HEK293 (cell line): Measurements from ENCODE around the gene ACOT8.

Source experiments
- CTCF ChIA-PET: fragments of 350-600 bp; formaldehyde crosslinking; extraction: SDS; loops from one replicate; lab custom pipeline; 2021; ENCODE audit warnings: antibody characterized with exemption; lab: Yijun Ruan, JAX
- POLR2A ChIA-PET: fragments of 300-600 bp; formaldehyde crosslinking; extraction: SDS; loops from one replicate; lab custom pipeline; 2020; ENCODE audit warnings: antibody characterized with exemption, inconsistent platforms; lab: Yijun Ruan, JAX
- H3K27ac ChIP-seq: fragments of 200-500 bp; sonication (Bioruptor generic); 2 replicates; pipeline ENCODE4 v1.5.1; 2014; ENCODE audit warnings: low read depth, low read length, control low read depth, inconsistent platforms; ENCODE audit errors: extremely low read depth
- H3K36me3 ChIP-seq, 2 experiments: fragments of 200-500 bp in 1 of 2; sonication (Bioruptor generic) in 1 of 2; 1 replicate in 1 of 2; 2 replicates in 1 of 2; pipeline ENCODE4 v1.5.1; 2014 to 2017; ENCODE audit warnings: inconsistent platforms in 2 of 2, low read length in 2 of 2; ENCODE audit not compliant: control insufficient read depth in 2 of 2, insufficient read depth in 1 of 2
- H3K4me1 ChIP-seq: fragments of 200-500 bp; sonication (Bioruptor generic); 2 replicates; pipeline ENCODE4 v1.5.1; 2014; ENCODE audit warnings: mild to moderate bottlenecking, low read length, inconsistent platforms; ENCODE audit not compliant: control insufficient read depth, insufficient read depth
- H3K4me3 ChIP-seq: 2 replicates; pipeline ENCODE4 v1.5.1; 2011; ENCODE audit warnings: low read depth, mild to moderate bottlenecking, control low read depth, low read length, moderate library complexity
- H3K9me3 ChIP-seq: fragments of 200-500 bp; sonication (Bioruptor generic); 2 replicates; pipeline ENCODE4 v1.5.1; 2014; ENCODE audit warnings: low read depth, low read length, inconsistent platforms; ENCODE audit not compliant: control insufficient read depth, insufficient read depth
- EGR2 ChIP-seq: fragments of 450-650 bp; formaldehyde crosslinking; IDR thresholded peaks from 2 replicates; pipeline ENCODE4 v1.5.1; 2016; ENCODE audit warnings: low read depth, missing biosample characterization, missing genetic modification characterization
- KLF7 ChIP-seq: fragments of 450-650 bp; formaldehyde crosslinking; IDR thresholded peaks from 2 replicates; pipeline ENCODE4 v1.5.1; 2016; ENCODE audit warnings: missing biosample characterization, missing genetic modification characterization, borderline replicate concordance
- SCRT2 ChIP-seq: fragments of 450-650 bp; formaldehyde crosslinking; IDR thresholded peaks from 2 replicates; pipeline ENCODE4 v1.5.1; 2016; ENCODE audit warnings: missing biosample characterization, missing genetic modification characterization
- SP3 ChIP-seq: fragments of 450-650 bp; formaldehyde crosslinking; IDR thresholded peaks from 2 replicates; pipeline ENCODE4 v1.5.1; 2016; ENCODE audit warnings: missing biosample characterization, missing genetic modification characterization
- ZBTB17 ChIP-seq: fragments of 450-650 bp; formaldehyde crosslinking; IDR thresholded peaks from 2 replicates; pipeline ENCODE4 v1.5.1; 2016; ENCODE audit warnings: missing biosample characterization, missing genetic modification characterization
- ZNF133 ChIP-seq: fragments of 450-650 bp; formaldehyde crosslinking; IDR thresholded peaks from 2 replicates; pipeline ENCODE4 v1.5.1; 2016; ENCODE audit warnings: missing biosample characterization, missing genetic modification characterization
- ZNF169 ChIP-seq: fragments of 450-650 bp; formaldehyde crosslinking; IDR thresholded peaks from 2 replicates; pipeline ENCODE4 v1.5.1; 2016; ENCODE audit warnings: missing biosample characterization, missing genetic modification characterization
- ZNF19 ChIP-seq: fragments of 450-650 bp; formaldehyde crosslinking; IDR thresholded peaks from 2 replicates; pipeline ENCODE4; 2016; ENCODE audit warnings: missing biosample characterization, missing genetic modification characterization, low read depth
- ZNF214 ChIP-seq: fragments of 450-650 bp; formaldehyde crosslinking; IDR thresholded peaks from 2 replicates; pipeline ENCODE4 v1.5.1; 2017; ENCODE audit warnings: missing biosample characterization, mild to moderate bottlenecking, missing genetic modification characterization, borderline replicate concordance
- ZNF239 ChIP-seq: fragments of 450-650 bp; formaldehyde crosslinking; IDR thresholded peaks from 2 replicates; pipeline ENCODE4 v1.5.1; 2016; ENCODE audit warnings: missing biosample characterization, missing genetic modification characterization
- ZNF324 ChIP-seq: fragments of 450-650 bp; formaldehyde crosslinking; IDR thresholded peaks from 2 replicates; pipeline ENCODE4 v1.5.1; 2016; ENCODE audit warnings: missing biosample characterization, missing genetic modification characterization
- ZNF510 ChIP-seq: fragments of 450-650 bp; formaldehyde crosslinking; IDR thresholded peaks from 2 replicates; pipeline ENCODE4 v1.5.1; 2018; ENCODE audit warnings: mild to moderate bottlenecking, missing genetic modification characterization, missing biosample characterization; ENCODE audit not compliant: insufficient replicate concordance
- ZNF621 ChIP-seq: fragments of 450-650 bp; formaldehyde crosslinking; IDR thresholded peaks from 2 replicates; pipeline ENCODE4 v1.5.1; 2017; ENCODE audit warnings: missing biosample characterization, missing genetic modification characterization
- ZNF654 ChIP-seq: fragments of 450-650 bp; formaldehyde crosslinking; IDR thresholded peaks from 2 replicates; pipeline ENCODE4 v1.5.1; 2016; ENCODE audit warnings: low read depth, missing biosample characterization, missing genetic modification characterization
- ZNF677 ChIP-seq: fragments of 450-650 bp; IDR thresholded peaks from 2 replicates; pipeline ENCODE4 v1.5.0; 2018; ENCODE audit warnings: missing biosample characterization, mild to moderate bottlenecking, missing genetic modification characterization, moderate library complexity
- ZNF776 ChIP-seq: fragments of 450-650 bp; formaldehyde crosslinking; IDR thresholded peaks from 2 replicates; pipeline ENCODE4 v1.5.0; 2017; ENCODE audit warnings: missing biosample characterization, missing genetic modification characterization, borderline replicate concordance
- ZSCAN30 ChIP-seq: fragments of 450-650 bp; IDR thresholded peaks from 2 replicates; pipeline ENCODE4 v1.5.1; 2018; ENCODE audit warnings: missing biosample characterization, mild to moderate bottlenecking, missing genetic modification characterization, moderate library complexity
- TF ChIP-seq, protein P1 (sequence below): fragments of 450-650 bp; formaldehyde crosslinking; IDR thresholded peaks from 2 replicates; pipeline ENCODE4 v1.5.1; 2016; ENCODE audit warnings: missing biosample characterization, missing genetic modification characterization
- TF ChIP-seq, protein P2 (sequence below): sonication (generic); formaldehyde crosslinking; IDR thresholded peaks from 2 replicates; pipeline ENCODE4 v1.8.1; 2022; ENCODE audit warnings: mild to moderate bottlenecking, moderate library complexity, missing genetic modification reagents
- TF ChIP-seq, protein P3 (sequence below): fragments of 450-650 bp; formaldehyde crosslinking; IDR thresholded peaks from 2 replicates; pipeline ENCODE4 v1.5.1; 2016; ENCODE audit warnings: missing biosample characterization, missing genetic modification characterization
- TF ChIP-seq, protein P4 (sequence below): fragments of 450-650 bp; IDR thresholded peaks from 2 replicates; pipeline ENCODE4 v1.5.1; 2018; ENCODE audit warnings: missing biosample characterization, missing genetic modification characterization
- TF ChIP-seq, protein P5 (sequence below): fragments of 450-650 bp; formaldehyde crosslinking; IDR thresholded peaks from 2 replicates; pipeline ENCODE4 v1.5.1; 2016; ENCODE audit warnings: missing biosample characterization, missing genetic modification characterization
- TF ChIP-seq, protein P6 (sequence below): fragments of 450-650 bp; formaldehyde crosslinking; IDR thresholded peaks from 2 replicates; pipeline ENCODE4 v1.5.1; 2016; ENCODE audit warnings: missing biosample characterization, missing genetic modification characterization

ACOT8 gene

DNA sequence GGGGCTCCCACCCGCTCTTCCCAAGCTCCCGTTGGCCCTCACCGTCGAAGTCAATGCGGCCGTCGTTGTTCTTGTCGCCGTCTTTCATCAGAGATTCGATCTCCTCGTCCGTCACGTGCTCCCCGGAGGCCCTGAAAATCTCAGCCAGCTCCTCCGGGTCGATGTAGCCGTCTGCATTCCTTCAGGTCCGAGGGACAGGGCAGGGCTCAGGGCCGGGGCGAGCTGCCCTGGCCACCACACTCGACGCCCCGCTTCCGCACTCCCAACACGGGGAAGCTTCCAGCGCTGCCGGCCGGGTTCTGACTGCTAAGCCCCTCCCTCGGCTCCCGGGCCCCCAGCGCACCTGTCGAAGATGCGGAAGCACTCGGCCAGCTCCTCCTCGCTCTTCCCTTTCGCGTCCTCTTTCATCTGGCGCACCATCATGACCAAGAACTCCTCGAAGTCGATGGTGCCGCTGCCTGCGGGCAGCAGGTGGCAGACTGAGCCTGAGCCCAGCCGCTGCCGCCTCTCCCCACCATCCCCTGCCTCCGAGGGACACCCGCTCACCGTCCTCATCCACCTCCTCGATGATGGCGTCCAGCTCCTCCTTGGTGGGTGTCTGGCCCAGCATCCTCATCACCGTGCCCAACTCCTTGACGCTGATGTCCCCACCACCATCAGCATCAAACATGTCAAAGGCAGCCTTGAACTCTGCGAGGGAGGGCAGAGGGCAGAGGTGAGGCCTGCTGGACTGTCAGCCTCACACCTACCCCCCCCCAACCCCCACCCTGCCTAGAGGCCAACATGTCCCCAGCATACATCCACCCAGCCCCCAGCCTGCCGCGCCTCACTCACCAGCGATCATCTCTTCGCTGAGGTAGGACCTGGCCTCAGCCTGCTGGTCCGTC, 33.0 kb downstream of the ACOT8 start:
- H3K9me3 ChIP-seq: no peaks in the 10 kb centered on the region
- H3K4me3 ChIP-seq: no peak overlapping the region
- no peaks in the 10 kb centered on the region for H3K4me1 ChIP-seq
- H3K27ac ChIP-seq: no peak overlapping the region
- no peaks in the 10 kb centered on the region for H3K36me3 ChIP-seq
- TF ChIP-seq ZNF239 (tag by site-specific recombination) (no peak), ZBTB17 (tag by site-specific recombination) (no peak), SP3 (tag by site-specific recombination) (no peak), ZNF214 (tag by site-specific recombination) (no peak), KLF7 (tag by site-specific recombination) (no peak), ZNF133 (tag by site-specific recombination) (no peak), ZNF510 (no peak), ZNF324 (tag by site-specific recombination) (no peak), EGR2 (0 out of 2 replicates have a peak, but pooled peaks have one; percentile 14), ZNF621 (tag by site-specific recombination) (no peak), ZSCAN30 (no peak), ZNF776 (no peak), ZNF654 (tag by site-specific recombination) (peak; percentile 35; the same call in 1 of the 2 replicates), ZNF677 (tag by site-specific recombination) (no peak), SCRT2 (0 out of 2 replicates have a peak, but pooled peaks have one; percentile 14), ZNF169 (tag by site-specific recombination) (no peak), ZNF19 (tag by site-specific recombination) (no peak)
- TF ChIP-seq, protein P1, sequence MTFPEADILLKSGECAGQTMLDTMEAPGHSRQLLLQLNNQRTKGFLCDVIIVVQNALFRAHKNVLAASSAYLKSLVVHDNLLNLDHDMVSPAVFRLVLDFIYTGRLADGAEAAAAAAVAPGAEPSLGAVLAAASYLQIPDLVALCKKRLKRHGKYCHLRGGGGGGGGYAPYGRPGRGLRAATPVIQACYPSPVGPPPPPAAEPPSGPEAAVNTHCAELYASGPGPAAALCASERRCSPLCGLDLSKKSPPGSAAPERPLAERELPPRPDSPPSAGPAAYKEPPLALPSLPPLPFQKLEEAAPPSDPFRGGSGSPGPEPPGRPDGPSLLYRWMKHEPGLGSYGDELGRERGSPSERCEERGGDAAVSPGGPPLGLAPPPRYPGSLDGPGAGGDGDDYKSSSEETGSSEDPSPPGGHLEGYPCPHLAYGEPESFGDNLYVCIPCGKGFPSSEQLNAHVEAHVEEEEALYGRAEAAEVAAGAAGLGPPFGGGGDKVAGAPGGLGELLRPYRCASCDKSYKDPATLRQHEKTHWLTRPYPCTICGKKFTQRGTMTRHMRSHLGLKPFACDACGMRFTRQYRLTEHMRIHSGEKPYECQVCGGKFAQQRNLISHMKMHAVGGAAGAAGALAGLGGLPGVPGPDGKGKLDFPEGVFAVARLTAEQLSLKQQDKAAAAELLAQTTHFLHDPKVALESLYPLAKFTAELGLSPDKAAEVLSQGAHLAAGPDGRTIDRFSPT (tag by site-specific recombination): no peak
- TF ChIP-seq, protein P2, sequence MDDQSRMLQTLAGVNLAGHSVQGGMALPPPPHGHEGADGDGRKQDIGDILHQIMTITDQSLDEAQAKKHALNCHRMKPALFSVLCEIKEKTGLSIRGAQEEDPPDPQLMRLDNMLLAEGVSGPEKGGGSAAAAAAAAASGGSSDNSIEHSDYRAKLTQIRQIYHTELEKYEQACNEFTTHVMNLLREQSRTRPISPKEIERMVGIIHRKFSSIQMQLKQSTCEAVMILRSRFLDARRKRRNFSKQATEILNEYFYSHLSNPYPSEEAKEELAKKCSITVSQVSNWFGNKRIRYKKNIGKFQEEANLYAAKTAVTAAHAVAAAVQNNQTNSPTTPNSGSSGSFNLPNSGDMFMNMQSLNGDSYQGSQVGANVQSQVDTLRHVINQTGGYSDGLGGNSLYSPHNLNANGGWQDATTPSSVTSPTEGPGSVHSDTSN: no peak
- TF ChIP-seq, protein P3, sequence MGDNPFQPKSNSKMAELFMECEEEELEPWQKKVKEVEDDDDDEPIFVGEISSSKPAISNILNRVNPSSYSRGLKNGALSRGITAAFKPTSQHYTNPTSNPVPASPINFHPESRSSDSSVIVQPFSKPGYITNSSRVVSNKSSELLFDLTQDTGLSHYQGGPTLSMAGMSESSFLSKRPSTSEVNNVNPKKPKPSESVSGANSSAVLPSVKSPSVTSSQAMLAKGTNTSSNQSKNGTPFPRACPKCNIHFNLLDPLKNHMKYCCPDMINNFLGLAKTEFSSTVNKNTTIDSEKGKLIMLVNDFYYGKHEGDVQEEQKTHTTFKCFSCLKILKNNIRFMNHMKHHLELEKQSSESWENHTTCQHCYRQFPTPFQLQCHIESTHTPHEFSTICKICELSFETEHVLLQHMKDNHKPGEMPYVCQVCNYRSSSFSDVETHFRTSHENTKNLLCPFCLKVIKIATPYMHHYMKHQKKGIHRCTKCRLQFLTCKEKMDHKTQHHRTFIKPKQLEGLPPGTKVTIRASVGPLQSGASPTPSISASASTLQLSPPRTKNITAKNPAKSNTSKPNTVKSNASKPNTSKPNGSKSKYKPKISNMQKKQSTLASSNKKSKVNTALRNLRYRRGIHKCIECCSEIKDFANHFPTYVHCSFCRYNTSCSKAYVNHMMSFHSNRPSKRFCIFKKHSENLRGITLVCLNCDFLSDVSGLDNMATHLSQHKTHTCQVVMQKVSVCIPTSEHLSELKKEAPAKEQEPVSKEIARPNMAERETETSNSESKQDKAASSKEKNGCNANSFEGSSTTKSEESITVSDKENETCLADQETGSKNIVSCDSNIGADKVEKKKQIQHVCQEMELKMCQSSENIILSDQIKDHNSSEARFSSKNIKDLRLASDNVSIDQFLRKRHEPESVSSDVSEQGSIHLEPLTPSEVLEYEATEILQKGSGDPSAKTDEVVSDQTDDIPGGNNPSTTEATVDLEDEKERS: no peak
- TF ChIP-seq, protein P4, sequence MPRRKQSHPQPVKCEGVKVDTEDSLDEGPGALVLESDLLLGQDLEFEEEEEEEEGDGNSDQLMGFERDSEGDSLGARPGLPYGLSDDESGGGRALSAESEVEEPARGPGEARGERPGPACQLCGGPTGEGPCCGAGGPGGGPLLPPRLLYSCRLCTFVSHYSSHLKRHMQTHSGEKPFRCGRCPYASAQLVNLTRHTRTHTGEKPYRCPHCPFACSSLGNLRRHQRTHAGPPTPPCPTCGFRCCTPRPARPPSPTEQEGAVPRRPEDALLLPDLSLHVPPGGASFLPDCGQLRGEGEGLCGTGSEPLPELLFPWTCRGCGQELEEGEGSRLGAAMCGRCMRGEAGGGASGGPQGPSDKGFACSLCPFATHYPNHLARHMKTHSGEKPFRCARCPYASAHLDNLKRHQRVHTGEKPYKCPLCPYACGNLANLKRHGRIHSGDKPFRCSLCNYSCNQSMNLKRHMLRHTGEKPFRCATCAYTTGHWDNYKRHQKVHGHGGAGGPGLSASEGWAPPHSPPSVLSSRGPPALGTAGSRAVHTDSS (tag by site-specific recombination): no peak
- TF ChIP-seq, protein P5, sequence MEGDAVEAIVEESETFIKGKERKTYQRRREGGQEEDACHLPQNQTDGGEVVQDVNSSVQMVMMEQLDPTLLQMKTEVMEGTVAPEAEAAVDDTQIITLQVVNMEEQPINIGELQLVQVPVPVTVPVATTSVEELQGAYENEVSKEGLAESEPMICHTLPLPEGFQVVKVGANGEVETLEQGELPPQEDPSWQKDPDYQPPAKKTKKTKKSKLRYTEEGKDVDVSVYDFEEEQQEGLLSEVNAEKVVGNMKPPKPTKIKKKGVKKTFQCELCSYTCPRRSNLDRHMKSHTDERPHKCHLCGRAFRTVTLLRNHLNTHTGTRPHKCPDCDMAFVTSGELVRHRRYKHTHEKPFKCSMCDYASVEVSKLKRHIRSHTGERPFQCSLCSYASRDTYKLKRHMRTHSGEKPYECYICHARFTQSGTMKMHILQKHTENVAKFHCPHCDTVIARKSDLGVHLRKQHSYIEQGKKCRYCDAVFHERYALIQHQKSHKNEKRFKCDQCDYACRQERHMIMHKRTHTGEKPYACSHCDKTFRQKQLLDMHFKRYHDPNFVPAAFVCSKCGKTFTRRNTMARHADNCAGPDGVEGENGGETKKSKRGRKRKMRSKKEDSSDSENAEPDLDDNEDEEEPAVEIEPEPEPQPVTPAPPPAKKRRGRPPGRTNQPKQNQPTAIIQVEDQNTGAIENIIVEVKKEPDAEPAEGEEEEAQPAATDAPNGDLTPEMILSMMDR (tag by site-specific recombination): peak; percentile 76
- TF ChIP-seq, protein P6, sequence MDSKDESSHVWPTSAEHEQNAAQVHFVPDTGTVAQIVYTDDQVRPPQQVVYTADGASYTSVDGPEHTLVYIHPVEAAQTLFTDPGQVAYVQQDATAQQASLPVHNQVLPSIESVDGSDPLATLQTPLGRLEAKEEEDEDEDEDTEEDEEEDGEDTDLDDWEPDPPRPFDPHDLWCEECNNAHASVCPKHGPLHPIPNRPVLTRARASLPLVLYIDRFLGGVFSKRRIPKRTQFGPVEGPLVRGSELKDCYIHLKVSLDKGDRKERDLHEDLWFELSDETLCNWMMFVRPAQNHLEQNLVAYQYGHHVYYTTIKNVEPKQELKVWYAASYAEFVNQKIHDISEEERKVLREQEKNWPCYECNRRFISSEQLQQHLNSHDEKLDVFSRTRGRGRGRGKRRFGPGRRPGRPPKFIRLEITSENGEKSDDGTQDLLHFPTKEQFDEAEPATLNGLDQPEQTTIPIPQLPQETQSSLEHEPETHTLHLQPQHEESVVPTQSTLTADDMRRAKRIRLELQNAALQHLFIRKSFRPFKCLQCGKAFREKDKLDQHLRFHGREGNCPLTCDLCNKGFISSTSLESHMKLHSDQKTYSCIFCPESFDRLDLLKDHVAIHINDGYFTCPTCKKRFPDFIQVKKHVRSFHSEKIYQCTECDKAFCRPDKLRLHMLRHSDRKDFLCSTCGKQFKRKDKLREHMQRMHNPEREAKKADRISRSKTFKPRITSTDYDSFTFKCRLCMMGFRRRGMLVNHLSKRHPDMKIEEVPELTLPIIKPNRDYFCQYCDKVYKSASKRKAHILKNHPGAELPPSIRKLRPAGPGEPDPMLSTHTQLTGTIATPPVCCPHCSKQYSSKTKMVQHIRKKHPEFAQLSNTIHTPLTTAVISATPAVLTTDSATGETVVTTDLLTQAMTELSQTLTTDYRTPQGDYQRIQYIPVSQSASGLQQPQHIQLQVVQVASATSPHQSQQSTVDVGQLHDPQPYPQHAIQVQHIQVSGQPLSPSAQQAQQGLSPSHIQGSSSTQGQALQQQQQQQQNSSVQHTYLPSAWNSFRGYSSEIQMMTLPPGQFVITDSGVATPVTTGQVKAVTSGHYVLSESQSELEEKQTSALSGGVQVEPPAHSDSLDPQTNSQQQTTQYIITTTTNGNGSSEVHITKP (tag by site-specific recombination): no peak
- POLR2A ChIA-PET: no interaction called here
- CTCF ChIA-PET: interaction anchor here (0.5 to 1.6 kb wide), 5 partner anchors 9 to 557 kb away, joined by 3 to 6 read pairs (median 4); partner anchors contain the start of genes SNX21 and SPATA25
